ENCODE results near the gene CSNK1G1. TPM values are rescaled to one million over a fixed set of nuclear protein-coding genes. Genes with fewer than 3 reads are reported as not detected.

CSNK1G1 gene
- polyA plus RNA-seq, 2 of the 4 experiments (the other 2 are of a cell fraction), result 11.0 to 36.3 TPM

GRCh38 chr15:64117759-64118487, 238.1 kb downstream of the CSNK1G1 start:
- DNase-seq (ENCODE audit: low read depth in 1 of 2, low spot score in 1 of 2) (no peak), ATAC-seq (no peak), FAIRE-seq (no peak)
- no peaks in the 10 kb centered on the region for H3K9me3 ChIP-seq
- no peak overlapping the region for H3K27ac ChIP-seq
- CTCF ChIA-PET, result interaction anchor here (0.6 to 4.6 kb wide), 5 partner anchors 13 to 675 kb away, joined by 3 to 21 read pairs (median 3); no protein-coding TSS in a partner anchor
- POLR2A ChIA-PET, result no interaction called here
- no peak overlapping the region for H3K4me3 ChIP-seq
- H3K4me1 ChIP-seq, result no peaks in the 10 kb centered on the region
- TF ChIP-seq BHLHE40 (IDR thresholded peaks at IDR 0.05; ENCODE audit: low read depth, low read length) (no peak), NPAS2 (CRISPR knock-in tag; IDR thresholded peaks at IDR 0.05; ENCODE audit: borderline replicate concordance) (no peak), ATOH8 (CRISPR knock-in tag; IDR thresholded peaks at IDR 0.05; ENCODE audit: low read depth) (no peak), MYC (IDR thresholded peaks at IDR 0.05; ENCODE audit: borderline replicate concordance, low read length) (no peak), SREBF2 (IDR thresholded peaks at IDR 0.05) (no peak), HES2 (IDR thresholded peaks at IDR 0.05) (no peak), GATA3 (IDR thresholded peaks at IDR 0.05; ENCODE audit: borderline replicate concordance) (no peak)
- 97% methylated on average over 5 of the region's 5 CpGs for WGBS (ENCODE audit: missing lambda C conversion rate)
- no peak overlapping the region for H3K4me2 ChIP-seq

Small RNAs within 50 kb of the gene (small RNA-seq; reads per million reads assigned to genes)
- 0 reads per million in 6 experiments for gene RF00554

Other genes starting within 250 kb of the CSNK1G1 start
- gene SNX22, start 204.4 kb downstream of the CSNK1G1 start, polyA plus RNA-seq (2011; rRNA removed), result 0.22 and 0.41 TPM in 2 replicates
- gene SNX22, start 204.4 kb downstream of the CSNK1G1 start, polyA plus RNA-seq (2017; fragmentation: RNase III; extraction: RNeasy Plus Mini Kit Qiagen cat#74134 plus additional on column Dnase treatment), result 0.73 to 1.1 TPM (median 0.91 TPM) in 3 replicates
- gene PPIB, start 193.2 kb downstream of the CSNK1G1 start, polyA plus RNA-seq (2011; rRNA removed), result 594 and 676 TPM in 2 replicates
- 745 to 807 TPM (median 792 TPM) in 3 replicates for gene PPIB, start 193.2 kb downstream of the CSNK1G1 start, polyA plus RNA-seq (2017; fragmentation: RNase III; extraction: RNeasy Plus Mini Kit Qiagen cat#74134 plus additional on column Dnase treatment)
- 452 and 457 TPM in 2 replicates for gene PCLAF, start 25.3 kb upstream of the CSNK1G1 start, polyA plus RNA-seq (2011; rRNA removed)
- 204 to 221 TPM (median 218 TPM) in 3 replicates for gene PCLAF, start 25.3 kb upstream of the CSNK1G1 start, polyA plus RNA-seq (2017; fragmentation: RNase III; extraction: RNeasy Plus Mini Kit Qiagen cat#74134 plus additional on column Dnase treatment)
- 30.0 and 34.9 TPM in 2 replicates for gene TRIP4, start 31.7 kb upstream of the CSNK1G1 start, polyA plus RNA-seq (2011; rRNA removed)
- 24.8 to 31.0 TPM (median 27.7 TPM) in 3 replicates for gene TRIP4, start 31.7 kb upstream of the CSNK1G1 start, polyA plus RNA-seq (2017; fragmentation: RNase III; extraction: RNeasy Plus Mini Kit Qiagen cat#74134 plus additional on column Dnase treatment)
- gene ZNF609, start 104.4 kb upstream of the CSNK1G1 start, polyA plus RNA-seq (2011; rRNA removed), result 39.9 and 54.4 TPM in 2 replicates
- 18.3 to 19.6 TPM (median 18.5 TPM) in 3 replicates for gene ZNF609, start 104.4 kb upstream of the CSNK1G1 start, polyA plus RNA-seq (2017; fragmentation: RNase III; extraction: RNeasy Plus Mini Kit Qiagen cat#74134 plus additional on column Dnase treatment)

Measured in A549 (cell line).